HG02852 (cell line): ENCODE measurements around the gene KLHL33.

ENCODE experiments used
- ATAC-seq: cut with Tn5 transposase; IDR thresholded peaks from one replicate; pipeline ENCODE4 v1.9.1; 2021; ENCODE audit warnings: mild to moderate bottlenecking, moderate library complexity; ENCODE audit not compliant: unreplicated experiment

KLHL33 gene

DNA sequence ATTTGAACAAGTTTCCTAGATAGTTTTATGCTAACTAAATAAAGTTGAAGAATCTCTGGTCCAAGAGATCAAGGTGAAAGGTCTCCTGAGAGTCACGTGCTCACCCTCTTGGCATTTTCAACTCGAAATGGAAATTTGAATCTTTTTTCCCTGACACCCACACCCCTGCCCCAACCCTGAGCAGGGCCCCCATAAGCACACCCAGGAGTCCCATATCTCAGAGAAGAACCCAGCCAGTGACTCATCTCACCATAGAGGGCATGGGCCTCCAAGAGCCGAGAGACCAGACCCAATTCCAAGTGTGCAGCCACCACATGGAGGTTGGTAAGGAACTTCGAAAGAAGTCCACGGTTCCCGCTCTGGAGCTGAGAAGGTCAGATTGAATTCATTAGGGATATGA is 55.3 kb downstream of the KLHL33 start:
- no peak for ATAC-seq

DNA sequence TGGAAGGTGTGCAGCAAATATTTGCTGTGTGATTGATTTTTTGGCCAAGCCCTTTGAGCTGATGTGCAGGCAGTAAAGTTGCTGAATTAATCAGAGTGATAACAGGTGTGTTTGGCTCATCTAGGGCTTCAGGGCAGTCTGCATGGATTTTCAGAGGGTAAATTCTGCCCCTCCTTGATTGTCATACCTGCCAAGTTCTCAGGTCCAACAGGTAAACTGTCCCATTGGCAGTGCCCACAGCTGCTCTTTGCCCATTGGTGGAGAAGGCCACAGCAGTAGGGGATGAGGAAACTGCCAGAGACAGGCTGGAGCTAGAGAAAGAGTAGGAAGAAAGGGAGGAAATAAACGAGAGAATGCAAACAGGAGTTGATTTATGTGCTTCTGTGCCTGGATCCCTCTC is 56.2 kb downstream of the KLHL33 start:
- ATAC-seq = no peak

DNA sequence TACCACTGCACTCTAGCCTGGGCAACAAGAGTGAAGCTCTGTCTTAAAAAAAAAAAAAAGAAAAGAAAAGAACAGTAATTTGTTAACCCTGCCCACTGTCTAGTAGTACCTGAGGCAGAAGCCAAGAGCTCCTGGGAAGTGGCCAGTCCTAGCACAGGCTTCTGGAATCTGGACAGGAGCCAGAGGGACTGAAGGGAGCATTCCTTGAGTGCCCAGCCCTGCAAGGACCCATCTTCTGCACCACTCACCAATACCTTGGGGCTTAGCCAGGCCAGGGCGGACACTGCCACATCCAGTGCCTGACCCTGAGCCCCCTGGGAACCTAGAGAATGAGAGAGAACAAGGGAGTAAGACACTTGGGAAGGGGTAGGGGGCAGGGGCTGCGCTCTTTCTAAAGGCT is 58.8 kb downstream of the KLHL33 start:
- ATAC-seq = no peak

DNA sequence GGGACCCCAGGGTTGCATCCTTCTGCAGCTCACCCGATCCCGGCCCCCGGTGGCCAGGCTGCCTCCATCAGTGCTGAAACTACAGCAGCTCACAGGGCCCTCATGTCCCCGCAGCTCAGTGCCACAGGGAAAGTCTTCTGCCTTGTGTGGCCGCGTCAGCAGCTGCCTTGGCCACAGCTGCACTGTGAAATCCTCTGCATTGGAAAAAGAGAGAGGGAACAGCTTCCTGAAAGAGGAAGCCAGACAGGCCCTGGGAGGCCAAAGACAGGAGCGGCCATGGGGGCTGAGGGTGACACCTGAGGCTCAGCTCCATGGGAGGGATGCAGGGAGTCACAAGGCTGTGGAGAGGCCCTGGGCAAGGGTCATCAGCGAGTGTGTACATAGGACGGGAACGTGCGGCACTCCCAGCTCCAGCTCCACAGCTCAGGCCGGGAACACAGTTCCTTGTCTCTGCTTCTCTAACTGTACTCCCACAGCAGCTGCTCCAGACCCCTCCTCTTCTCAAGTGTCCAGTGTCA is 59.8 kb downstream of the KLHL33 start:
- no peak for ATAC-seq
